Measurements from ENCODE around the gene GPR162.
A peak's percentile ranks its signal among the peaks of the same experiment; 100 is the strongest.

The GPR162 gene

GRCh38 chr12:6830999-6831398 lies 9.4 kb downstream of the GPR162 start:
- intact Hi-C loops (cut with DNase I) = no loop called here
- DNase-seq = no peak

GRCh38 chr12:6831450-6831995 lies 9.9 kb downstream of the GPR162 start:
- intact Hi-C loops (cut with DNase I) = no loop called here
- peak in 2 of 10 donors; percentile 53 to 69 for DNase-seq

- intact Hi-C loops (cut with DNase I) = no loop called here
- DNase-seq = peak in 1 of 10 donors; percentile 22
Measured at GRCh38 chr12:6832125-6832524, 10.5 kb downstream of the GPR162 start.

- intact Hi-C loops (cut with DNase I) = no loop called here
- no peak for DNase-seq
Measured at GRCh38 chr12:6833189-6833890, 11.7 kb downstream of the GPR162 start.

- intact Hi-C loops (cut with DNase I) = no loop called here
- DNase-seq = no peak
Measured at GRCh38 chr12:6834254-6834653, 12.6 kb downstream of the GPR162 start.

- intact Hi-C loops (cut with DNase I) = no loop called here
- no peak for DNase-seq
Measured at GRCh38 chr12:6834873-6835272, 13.3 kb downstream of the GPR162 start.

- intact Hi-C loops (cut with DNase I) = no loop called here
- DNase-seq = peak in 1 of 10 donors; percentile 73
Measured at GRCh38 chr12:6836851-6837250, 15.2 kb downstream of the GPR162 start.

GRCh38 chr12:6837370-6838060 lies 15.9 kb downstream of the GPR162 start:
- intact Hi-C loops (cut with DNase I) = no loop called here
- DNase-seq = peak in 1 of 10 donors; percentile 71

GRCh38 chr12:6838854-6839253 lies 17.2 kb downstream of the GPR162 start:
- peak in 1 of 10 donors; percentile 30 for DNase-seq

GRCh38 chr12:6839482-6840201 lies 18.0 kb downstream of the GPR162 start:
- DNase-seq = peak in 2 of 10 donors; percentile 68 to 77
- intact Hi-C loops (cut with DNase I) = no loop called here

More at GRCh38 chr12:6838854-6839253, 17.2 kb downstream of the GPR162 start:
- intact Hi-C loops (cut with DNase I) = no loop called here

GRCh38 chr12:6840330-6840729 lies 18.7 kb downstream of the GPR162 start:
- intact Hi-C loops (cut with DNase I) = no loop called here

GRCh38 chr12:6840761-6841515 lies 19.3 kb downstream of the GPR162 start, which contains the start of gene GNB3:
Gene GNB3 (plus strand): TSS chr12:6840925. CDS start chr12:6841288, 363 bp downstream.
- intact Hi-C loops (cut with DNase I) = no loop called here
- peak in 1 of 10 donors; percentile 62 for DNase-seq

More at GRCh38 chr12:6840330-6840729, 18.7 kb downstream of the GPR162 start:
- no peak for DNase-seq

- DNase-seq = peak in 1 of 10 donors; percentile 44
- intact Hi-C loops (cut with DNase I) = no loop called here
Measured at GRCh38 chr12:6842075-6842474, 20.5 kb downstream of the GPR162 start.

GRCh38 chr12:6843118-6843902 lies 21.7 kb downstream of the GPR162 start:
- intact Hi-C loops (cut with DNase I) = no loop called here
- DNase-seq = peak in 1 of 10 donors; percentile 64

- intact Hi-C loops (cut with DNase I) = no loop called here
- DNase-seq = peak in 1 of 10 donors; percentile 54
Measured at GRCh38 chr12:6845395-6845794, 23.8 kb downstream of the GPR162 start.

- peak in 1 of 10 donors; percentile 25 for DNase-seq
- intact Hi-C loops (cut with DNase I) = no loop called here
Measured at GRCh38 chr12:6846316-6846869, 24.8 kb downstream of the GPR162 start.

- no peak for DNase-seq
- intact Hi-C loops (cut with DNase I) = no loop called here
Measured at GRCh38 chr12:6847676-6848075, 26.1 kb downstream of the GPR162 start.

GRCh38 chr12:6849427-6849826 lies 27.8 kb downstream of the GPR162 start:
- intact Hi-C loops (cut with DNase I) = no loop called here
- peak in 1 of 10 donors; percentile 19 for DNase-seq

All from posterior cingulate gyrus (tissue), 11 donors.